ENCODE data around the gene NR5A2. TPM values are rescaled to one million over a fixed set of nuclear protein-coding genes. Genes with fewer than 3 reads are reported as not detected.
A peak's percentile ranks its signal among the peaks of the same experiment; 100 is the strongest.

Gene NR5A2
- total RNA-seq, 1 donor from 2014 or later = 0.60 TPM

GRCh38 chr1:200207711-200208126 lies 180.2 kb downstream of the NR5A2 start:
- ATAC-seq = no peak

- no peak for ATAC-seq
These were observed 183.6 kb downstream of the NR5A2 start for GRCh38 chr1:200211157-200211556.

GRCh38 chr1:200213392-200213791 lies 185.9 kb downstream of the NR5A2 start:
- ATAC-seq = no peak

- ATAC-seq = no peak
These were observed 186.4 kb downstream of the NR5A2 start for GRCh38 chr1:200213921-200214320.

- ATAC-seq = no peak
These were observed 187.8 kb downstream of the NR5A2 start for GRCh38 chr1:200215350-200215749.

- peak; percentile 26 for ATAC-seq
These were observed 190.2 kb downstream of the NR5A2 start for GRCh38 chr1:200217703-200218102.

GRCh38 chr1:200221614-200222282 lies 194.2 kb downstream of the NR5A2 start:
- no peak for ATAC-seq

- ATAC-seq = no peak
These were observed 195.7 kb downstream of the NR5A2 start for GRCh38 chr1:200223207-200223606.

GRCh38 chr1:200223613-200224012 lies 196.1 kb downstream of the NR5A2 start:
- ATAC-seq = no peak

GRCh38 chr1:200224315-200224714 lies 196.8 kb downstream of the NR5A2 start:
- no peak for ATAC-seq

GRCh38 chr1:200226268-200226968 lies 198.9 kb downstream of the NR5A2 start:
- ATAC-seq = no peak

GRCh38 chr1:200226969-200227303 lies 199.4 kb downstream of the NR5A2 start:
- no peak for ATAC-seq

Data from esophagus mucosa (tissue), 1 donor.